ENCODE results near the gene MYO7A. TPM values are rescaled to one million over a fixed set of nuclear protein-coding genes. Genes with fewer than 3 reads are reported as not detected.

MYO7A gene
- total RNA-seq, 1 experiment from 2014 or later = 3.5 TPM

DNA sequence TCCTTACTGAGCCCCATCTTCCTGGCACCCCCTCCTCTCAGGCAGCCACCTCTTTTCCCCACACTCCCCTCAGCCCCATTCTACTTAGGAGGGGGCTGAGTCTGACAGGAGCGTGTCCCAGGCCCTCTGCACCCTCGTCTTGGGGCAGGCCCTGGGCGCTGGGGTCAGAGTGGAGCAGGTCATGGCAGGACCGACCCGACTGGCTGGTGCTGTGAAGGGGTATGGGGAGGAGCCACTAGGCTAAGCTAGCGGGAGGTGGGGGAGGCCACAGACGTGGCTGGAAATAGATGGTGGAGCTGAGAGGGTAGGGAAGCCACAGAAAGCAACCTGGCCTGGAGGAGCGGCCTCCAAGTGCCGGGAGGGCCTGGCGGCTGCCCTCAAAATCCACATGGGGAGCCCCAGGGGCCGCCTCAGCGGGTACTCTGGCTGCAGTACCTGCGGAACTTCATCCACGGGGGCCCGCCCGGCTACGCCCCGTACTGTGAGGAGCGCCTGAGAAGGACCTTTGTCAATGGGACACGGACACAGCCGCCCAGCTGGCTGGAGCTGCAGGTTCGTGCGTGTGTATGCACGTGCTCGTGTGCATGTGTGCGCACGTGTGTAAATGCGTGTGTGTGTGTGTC, 61.7 kb downstream of the MYO7A start:
- Histone ChIP-seq H3K27me3 (ENCODE audit: insufficient read depth, low read depth) (peaks cover 11% of the 10 kb centered on the region; the same call in 1 of the 2 replicates), H3K4me2 (no peak overlapping the region), H3K36me3 (ENCODE audit: low read depth) (no peaks in the 10 kb centered on the region), H3K79me2 (ENCODE audit: low read depth) (no peaks in the 10 kb centered on the region), H3K9me3 (ENCODE audit: insufficient read depth, low read depth) (no peaks in the 10 kb centered on the region), H3K9me2 (ENCODE audit: insufficient read depth) (no peaks in the 10 kb centered on the region), H3K4me3 (no peak overlapping the region), H2AFZ (no peak overlapping the region), H3K27ac (no peak overlapping the region), H4K20me1 (ENCODE audit: insufficient read depth) (no peaks in the 10 kb centered on the region), H3K4me1 (replicated peaks; ENCODE audit: insufficient read depth) (peaks cover 8% of the 10 kb centered on the region), H3F3A (ENCODE audit: insufficient read depth, low read depth) (no peaks in the 10 kb centered on the region)
- no peak for DNase-seq
- CTCF ChIA-PET = interaction anchor here (0.6 to 1.0 kb wide), 3 partner anchors 359 to 858 kb away, joined by 3 to 4 read pairs (median 4); no protein-coding TSS in a partner anchor
- no TSS peak for BruUV-seq (replicated peaks)
- TF ChIP-seq CTCF (conservative IDR thresholded peaks at IDR 0.05) (no peak), EZH2 (IDR thresholded peaks at IDR 0.05; ENCODE audit: low read depth) (no peak)
- POLR2A ChIA-PET (ENCODE audit: unreplicated experiment) = no interaction called here
- intact Hi-C loops (cut with micrococcal nuclease; ENCODE audit: unreplicated experiment) = loop anchor here (2.0 to 10.0 kb wide), 3 partner anchors 195 to 455 kb away; partner anchors contain the start of gene PAK1

GRCh38 chr11:77190331-77191075, 62.5 kb downstream of the MYO7A start:
- ChIA-PET CTCF (interaction anchor here (1.0 kb wide), 1 partner anchor 358 kb away, joined by 4 read pairs; no protein-coding TSS in a partner anchor), POLR2A (ENCODE audit: unreplicated experiment) (no interaction called here)
- DNase-seq = no peak
- Histone ChIP-seq H3K9me3 (ENCODE audit: insufficient read depth, low read depth) (no peaks in the 10 kb centered on the region), H3K36me3 (ENCODE audit: low read depth) (no peaks in the 10 kb centered on the region), H3F3A (ENCODE audit: insufficient read depth, low read depth) (no peaks in the 10 kb centered on the region), H3K9me2 (ENCODE audit: insufficient read depth) (no peaks in the 10 kb centered on the region), H3K27ac (no peak overlapping the region), H3K27me3 (ENCODE audit: insufficient read depth, low read depth) (peaks cover 3% of the 10 kb centered on the region; the same call in 1 of the 2 replicates), H4K20me1 (ENCODE audit: insufficient read depth) (no peaks in the 10 kb centered on the region), H3K4me2 (no peak overlapping the region), H3K79me2 (ENCODE audit: low read depth) (no peaks in the 10 kb centered on the region), H2AFZ (no peak overlapping the region), H3K4me3 (no peak overlapping the region), H3K4me1 (replicated peaks; ENCODE audit: insufficient read depth) (peaks cover 8% of the 10 kb centered on the region)
- no peak for TF ChIP-seq CTCF (conservative IDR thresholded peaks at IDR 0.05)
- TF ChIP-seq EZH2 (IDR thresholded peaks at IDR 0.05; ENCODE audit: low read depth) = no peak
- intact Hi-C loops (cut with micrococcal nuclease; ENCODE audit: unreplicated experiment) = loop anchor here (5.0 to 10.0 kb wide), 2 partner anchors 194 to 282 kb away; partner anchors contain the start of gene PAK1
- BruUV-seq (replicated peaks) = no TSS peak

GRCh38 chr11:77191429-77191822, 63.4 kb downstream of the MYO7A start:
- no peak overlapping the region for H3K27ac ChIP-seq
- peaks cover 8% of the 10 kb centered on the region for H3K4me1 ChIP-seq (replicated peaks; ENCODE audit: insufficient read depth)
- no peak for TF ChIP-seq EZH2 (IDR thresholded peaks at IDR 0.05; ENCODE audit: low read depth)
- TF ChIP-seq CTCF (conservative IDR thresholded peaks at IDR 0.05) = no peak
- TSS peak; percentile 83 for BruUV-seq (replicated peaks)
- peak; percentile 49 to 62 for DNase-seq
- H3K27me3 ChIP-seq (ENCODE audit: insufficient read depth, low read depth) = no peaks in the 10 kb centered on the region
- peak overlapping the region; percentile 95 for H2AFZ ChIP-seq
- H3K9me3 ChIP-seq (ENCODE audit: insufficient read depth, low read depth) = no peaks in the 10 kb centered on the region
- no peaks in the 10 kb centered on the region for H3K79me2 ChIP-seq (ENCODE audit: low read depth)
- H3K36me3 ChIP-seq (ENCODE audit: low read depth) = no peaks in the 10 kb centered on the region
- peak overlapping the region; percentile 77 for H3K4me2 ChIP-seq
- POLR2A ChIA-PET (ENCODE audit: unreplicated experiment) = no interaction called here
- H3K9me2 ChIP-seq (ENCODE audit: insufficient read depth) = no peaks in the 10 kb centered on the region
- no peaks in the 10 kb centered on the region for H3F3A ChIP-seq (ENCODE audit: insufficient read depth, low read depth)
- peak overlapping the region; percentile 60 for H3K4me3 ChIP-seq
- no peaks in the 10 kb centered on the region for H4K20me1 ChIP-seq (ENCODE audit: insufficient read depth)
- intact Hi-C loops (cut with micrococcal nuclease; ENCODE audit: unreplicated experiment) = loop anchor here (5.0 to 10.0 kb wide), 2 partner anchors 193 to 281 kb away; partner anchors contain the start of gene PAK1
- CTCF ChIA-PET = no interaction called here
